Activated T-helper 1 cell treated with anti-CD3 and anti-CD28 coated beads, Interleukin-12 subunit alpha, Interleukin-12 subunit beta, Interleukin-2, Interleukin-4 antibody, amounts not matched to agents 30 ng/mL and 10 ng/mL and 1 ng/mL, durations not matched to agents 14 hours and 24 hours and 36 hours (primary cell): ENCODE data around the gene PTPN21. TPM values are rescaled to one million over a fixed set of nuclear protein-coding genes. Genes with fewer than 3 reads are reported as not detected.

Source experiments
- DNase-seq: peaks from one replicate; pipeline ENCODE4 v3.0.0; 2021; ENCODE audit warnings: low spot score
- H3K27ac Mint-ChIP-seq: one replicate; pipeline ENCODE4 v1.8.0; 2021; ENCODE audit warnings: mild to moderate bottlenecking, mixed read lengths
- H3K27me3 Mint-ChIP-seq: one replicate; pipeline ENCODE4 v1.8.0; 2022; ENCODE audit warnings: mild to moderate bottlenecking, moderate library complexity, mixed read lengths; ENCODE audit not compliant: insufficient read depth
- H3K36me3 Mint-ChIP-seq: one replicate; pipeline ENCODE4 v1.8.0; 2021; ENCODE audit warnings: low read depth, mixed read lengths
- H3K4me1 Mint-ChIP-seq: one replicate; pipeline ENCODE4 v1.8.0; 2021; ENCODE audit warnings: low read depth, mixed read lengths
- H3K4me3 Mint-ChIP-seq: one replicate; pipeline ENCODE4 v1.8.0; 2021; ENCODE audit warnings: mild to moderate bottlenecking, moderate library complexity, mixed read lengths
- H3K9me3 Mint-ChIP-seq: one replicate; pipeline ENCODE4 v1.8.0; 2021; ENCODE audit warnings: mixed read lengths
- intact Hi-C: fragments of 100-400 bp; cut with micrococcal nuclease; formaldehyde crosslinking; loops from one replicate; pipeline ENCODE4 v1.15.1; 2024
- total RNA-seq: library from RNA; stranded (reverse); gene quantifications from 2 replicates; pipeline ENCODE4 v1.2.3, GENCODE V29; 2022

The PTPN21 gene
- total RNA-seq, 1 donor from 2014 or later, result 0.31 TPM

- H3K9me3 Mint-ChIP-seq, result peaks cover 17% of the 10 kb centered on the region
- H3K4me3 Mint-ChIP-seq, result no peak overlapping the region
- no peak overlapping the region for H3K27ac Mint-ChIP-seq
- H3K4me1 Mint-ChIP-seq, result no peaks in the 10 kb centered on the region
- H3K36me3 Mint-ChIP-seq, result peaks cover 5% of the 10 kb centered on the region
- DNase-seq, result no peak
- intact Hi-C loops, result no loop called here
- H3K27me3 Mint-ChIP-seq, result no peaks in the 10 kb centered on the region
Observed at GRCh38 chr14:88420187-88420586, 134.6 kb downstream of the PTPN21 start.

DNA sequence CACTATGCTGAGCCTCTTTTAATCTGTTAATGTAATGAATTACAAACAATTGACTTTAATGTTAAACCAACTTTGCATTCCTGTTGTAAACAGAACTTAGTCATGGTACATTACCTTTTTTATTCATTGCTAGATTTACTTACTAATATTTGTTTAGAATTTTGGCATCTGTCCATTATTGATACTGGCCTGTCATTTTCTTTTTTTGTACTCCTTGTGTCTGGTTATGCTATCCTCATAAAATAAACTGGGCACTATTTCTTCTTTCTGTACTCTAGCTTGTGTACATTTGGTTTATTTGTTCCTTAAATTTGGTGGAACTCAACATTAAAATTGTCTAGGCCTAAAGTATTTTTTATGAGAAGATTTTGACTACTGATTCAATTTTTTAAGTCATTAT is 137.2 kb downstream of the PTPN21 start:
- DNase-seq, result no peak
- Mint-ChIP-seq H3K27ac (no peak overlapping the region), H3K4me1 (no peaks in the 10 kb centered on the region), H3K9me3 (peaks cover 25% of the 10 kb centered on the region), H3K36me3 (peaks cover 5% of the 10 kb centered on the region), H3K4me3 (no peak overlapping the region), H3K27me3 (no peaks in the 10 kb centered on the region)
- intact Hi-C loops, result no loop called here

Other genes with a start within 250 kb of the PTPN21 start
- not detected in 2 replicates for gene KCNK10, start 231.7 kb downstream of the PTPN21 start, total RNA-seq
- 2.4 and 2.5 TPM in 2 replicates for gene SPATA7, start 169.3 kb downstream of the PTPN21 start, total RNA-seq
- 61.0 and 65.5 TPM in 2 replicates for gene ZC3H14, start 8.0 kb upstream of the PTPN21 start, total RNA-seq
- gene EML5, start 237.9 kb upstream of the PTPN21 start, total RNA-seq, result 1.5 and 1.7 TPM in 2 replicates